Right atrium auricular region (tissue), 2 donors: ENCODE results near the gene CCNT2. TPM values are rescaled to one million over a fixed set of nuclear protein-coding genes. Genes with fewer than 3 reads are reported as not detected.

Experiments used
- DNase-seq: peaks from one replicate; pipeline ENCODE4 v3.0.0-alpha.2; 2019; ENCODE audit warnings: low spot score
- H3K27ac ChIP-seq, 2 donors: fragments of 200-600 bp; sonication (generic); 1 replicate in 1 of 2; 2 replicates in 1 of 2; pipeline ENCODE4 v1.5.1; 2016 to 2019
- H3K27me3 ChIP-seq, 2 donors: fragments of 200-600 bp; sonication (generic); one replicate each; pipeline versions ENCODE4 v1.5.1 to v1.6.0; 2017 to 2019
- H3K36me3 ChIP-seq: fragments of 200-600 bp; sonication (generic); one replicate; pipeline ENCODE4 v1.5.1; 2016
- H3K4me1 ChIP-seq, 2 donors: fragments of 200-600 bp; sonication (generic); one replicate each; pipeline versions ENCODE4 v1.5.1 to v1.6.0; 2017 to 2019
- H3K4me3 ChIP-seq, 2 donors: fragments of 200-600 bp; sonication (generic); 1 replicate in 1 of 2; 2 replicates in 1 of 2; pipeline ENCODE4 v1.5.1; 2017 to 2019; ENCODE audit warnings: mild to moderate bottlenecking in 1 of 2, moderate library complexity in 1 of 2
- H3K9me3 ChIP-seq, 2 donors: fragments of 200-600 bp; sonication (generic); one replicate each; pipeline ENCODE4 v1.5.1; 2019
- total RNA-seq, 2 donors: library from RNA; depleted of rRNA; stranded (reverse); fragments of >200 nt; gene quantifications; one replicate each; pipeline ENCODE4 v1.1.0, GENCODE V29; 2016
- TF ChIP-seq, protein P1 (sequence below), 2 donors: fragments of 200-600 bp; sonication (generic); IDR thresholded peaks; one replicate each; pipeline ENCODE4 v1.5.1; 2019; ENCODE audit warnings: antibody characterized with exemption in 2 of 2

CCNT2 gene
- 10 to 100 TPM; 12.0 to 12.5 TPM for total RNA-seq

DNA sequence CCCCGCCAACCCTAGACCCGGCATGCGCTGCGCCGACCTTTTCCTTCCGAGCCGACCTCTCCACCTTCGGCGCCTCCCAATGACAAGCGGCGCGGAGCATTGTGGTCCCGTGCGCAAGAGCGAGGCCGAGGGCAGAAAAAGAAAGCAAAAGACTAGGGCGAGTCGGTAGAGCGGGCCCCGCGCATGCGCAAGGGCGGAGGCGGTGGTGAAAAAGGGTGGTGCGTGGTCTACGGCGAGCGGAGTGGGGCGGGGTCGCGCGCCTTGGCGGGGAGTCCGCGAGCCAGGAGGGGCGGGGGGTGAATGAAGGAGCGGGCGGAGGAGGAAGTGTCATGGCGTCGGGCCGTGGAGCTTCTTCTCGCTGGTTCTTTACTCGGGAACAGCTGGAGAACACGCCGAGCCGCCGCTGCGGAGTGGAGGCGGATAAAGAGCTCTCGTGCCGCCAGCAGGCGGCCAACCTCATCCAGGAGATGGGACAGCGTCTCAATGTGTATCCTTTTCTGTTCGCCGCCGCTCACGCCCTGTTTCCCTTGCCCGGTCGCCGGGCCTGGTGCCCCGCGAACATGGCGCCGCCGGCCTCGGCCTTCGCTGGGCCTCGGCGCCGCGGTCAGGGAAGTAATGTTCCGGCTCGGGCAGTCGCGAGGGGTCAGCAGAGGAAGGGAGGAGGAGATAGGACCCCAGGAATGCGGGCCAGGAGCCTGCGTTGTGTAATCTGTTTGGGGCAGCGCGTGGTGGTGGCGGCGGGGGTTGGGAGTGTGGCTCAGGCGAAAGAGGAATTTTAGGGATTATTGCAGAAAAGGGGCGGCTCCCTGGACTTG is at the start of gene CCNT2:
CCNT2 (plus strand) TSS at position 297 of the 815 bp plus-strand sequence; CDS start at position 330, 33 bp downstream.
- peaks cover 0 to 46% of the 10 kb centered on the region in 2 donors for H3K4me1 ChIP-seq
- H3K4me3 ChIP-seq: peak within 1 kb of the TSS; percentile 82 to 97
- H3K9me3 ChIP-seq: no peaks in the 10 kb centered on the region
- no peaks in the 10 kb centered on the region for H3K27me3 ChIP-seq
- no peaks in the 10 kb centered on the region for H3K36me3 ChIP-seq
- peak; percentile 99 for DNase-seq
- TF ChIP-seq, protein P1, sequence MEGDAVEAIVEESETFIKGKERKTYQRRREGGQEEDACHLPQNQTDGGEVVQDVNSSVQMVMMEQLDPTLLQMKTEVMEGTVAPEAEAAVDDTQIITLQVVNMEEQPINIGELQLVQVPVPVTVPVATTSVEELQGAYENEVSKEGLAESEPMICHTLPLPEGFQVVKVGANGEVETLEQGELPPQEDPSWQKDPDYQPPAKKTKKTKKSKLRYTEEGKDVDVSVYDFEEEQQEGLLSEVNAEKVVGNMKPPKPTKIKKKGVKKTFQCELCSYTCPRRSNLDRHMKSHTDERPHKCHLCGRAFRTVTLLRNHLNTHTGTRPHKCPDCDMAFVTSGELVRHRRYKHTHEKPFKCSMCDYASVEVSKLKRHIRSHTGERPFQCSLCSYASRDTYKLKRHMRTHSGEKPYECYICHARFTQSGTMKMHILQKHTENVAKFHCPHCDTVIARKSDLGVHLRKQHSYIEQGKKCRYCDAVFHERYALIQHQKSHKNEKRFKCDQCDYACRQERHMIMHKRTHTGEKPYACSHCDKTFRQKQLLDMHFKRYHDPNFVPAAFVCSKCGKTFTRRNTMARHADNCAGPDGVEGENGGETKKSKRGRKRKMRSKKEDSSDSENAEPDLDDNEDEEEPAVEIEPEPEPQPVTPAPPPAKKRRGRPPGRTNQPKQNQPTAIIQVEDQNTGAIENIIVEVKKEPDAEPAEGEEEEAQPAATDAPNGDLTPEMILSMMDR (IDR thresholded peaks at IDR 0.05): no peak
- peak within 1 kb of the TSS; percentile 92 to 97 for H3K27ac ChIP-seq

DNA sequence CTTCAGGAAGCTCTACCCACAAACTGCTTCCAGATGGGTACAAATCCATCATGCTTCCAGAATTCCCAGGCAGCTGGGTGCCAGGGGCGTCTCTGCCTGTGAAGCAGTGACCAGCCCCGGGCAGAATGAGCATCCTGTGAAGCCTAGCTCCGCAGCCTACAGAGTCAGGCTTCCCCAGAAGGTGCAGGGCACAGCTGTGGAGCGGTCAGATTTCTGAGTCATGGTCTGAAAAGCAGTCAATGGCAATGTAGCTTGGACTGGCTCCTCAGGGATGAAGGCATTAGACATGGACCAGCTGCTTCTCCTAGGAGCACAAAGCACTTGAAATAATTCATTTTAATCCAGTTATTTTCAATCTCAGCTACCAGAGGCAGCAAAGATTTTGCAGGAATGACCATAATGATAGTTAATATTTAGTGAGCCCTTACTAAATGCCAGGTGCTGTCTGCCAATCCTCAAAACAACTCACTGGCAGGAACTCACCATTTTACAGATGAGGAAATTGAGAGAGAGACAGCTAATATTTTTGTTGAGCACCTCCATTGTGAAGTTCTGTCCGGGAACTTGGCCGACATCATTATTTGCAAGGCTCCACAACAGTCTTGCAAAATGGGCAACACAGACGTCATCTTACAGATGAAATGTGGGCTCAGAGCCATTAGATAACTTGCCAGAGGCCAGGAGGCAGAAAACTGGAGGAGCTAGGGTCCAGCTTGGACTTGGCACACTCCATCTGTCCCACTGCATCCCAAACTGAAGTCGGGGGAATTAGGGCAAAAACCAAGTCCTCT is 48.5 kb upstream of the CCNT2 start:
- no peaks in the 10 kb centered on the region for H3K36me3 ChIP-seq
- H3K9me3 ChIP-seq: no peaks in the 10 kb centered on the region
- peak overlapping the region in 1 of 2 donors; percentile 53 for H3K27ac ChIP-seq
- peaks cover 0 to 4% of the 10 kb centered on the region in 2 donors for H3K4me1 ChIP-seq
- no peaks in the 10 kb centered on the region for H3K27me3 ChIP-seq
- DNase-seq: no peak
- TF ChIP-seq, protein P1 (IDR thresholded peaks at IDR 0.05): no peak
- H3K4me3 ChIP-seq: no peak overlapping the region

DNA sequence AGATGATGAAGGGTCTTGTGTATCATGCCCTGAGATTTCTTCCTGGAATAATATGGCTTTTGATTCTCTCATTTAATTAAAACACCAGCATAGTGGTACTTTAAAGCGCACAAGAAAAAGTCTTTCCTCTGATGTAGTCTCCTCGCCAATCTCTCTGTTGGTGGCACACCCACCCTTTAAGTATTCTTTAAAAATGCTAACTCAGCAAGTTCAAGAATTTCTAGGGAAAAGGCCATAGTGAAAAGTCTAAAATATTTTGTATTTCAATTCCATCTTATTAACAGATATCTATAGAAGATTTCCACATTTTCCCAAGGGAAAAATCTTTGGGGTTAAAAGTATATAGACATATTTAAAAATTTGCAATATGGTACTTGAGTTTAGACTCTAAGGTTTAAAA is 45.5 kb upstream of the CCNT2 start:
- DNase-seq: no peak
- peaks cover 0 to 4% of the 10 kb centered on the region in 2 donors for H3K4me1 ChIP-seq
- no peak overlapping the region for H3K27ac ChIP-seq
- TF ChIP-seq, protein P1 (IDR thresholded peaks at IDR 0.05): no peak
- no peak overlapping the region for H3K4me3 ChIP-seq
- H3K27me3 ChIP-seq: no peaks in the 10 kb centered on the region
- no peaks in the 10 kb centered on the region for H3K9me3 ChIP-seq
- no peaks in the 10 kb centered on the region for H3K36me3 ChIP-seq

DNA sequence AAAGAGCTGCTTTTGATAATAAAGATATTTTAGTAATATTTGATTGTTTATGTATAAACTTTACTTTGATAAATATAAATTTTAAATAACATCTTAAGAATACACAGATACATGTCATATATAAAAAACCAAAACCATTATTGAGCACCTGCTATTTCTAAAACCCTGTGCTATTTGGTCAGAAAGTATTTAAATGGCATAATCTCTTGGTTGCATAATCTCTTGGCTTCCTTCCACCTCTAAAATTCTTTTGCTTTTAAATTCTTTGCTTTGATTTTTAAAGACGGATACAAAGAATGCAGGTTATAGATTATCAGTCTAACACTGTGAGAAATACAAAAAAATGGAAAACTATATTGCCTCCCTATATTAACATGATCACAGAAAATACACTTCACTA is 43.3 kb upstream of the CCNT2 start:
- TF ChIP-seq, protein P1 (IDR thresholded peaks at IDR 0.05): no peak
- H3K4me3 ChIP-seq: no peak overlapping the region
- H3K27ac ChIP-seq: no peak overlapping the region
- H3K9me3 ChIP-seq: no peaks in the 10 kb centered on the region
- no peaks in the 10 kb centered on the region for H3K27me3 ChIP-seq
- no peak for DNase-seq
- H3K36me3 ChIP-seq: no peaks in the 10 kb centered on the region
- H3K4me1 ChIP-seq: peaks cover 0 to 3% of the 10 kb centered on the region in 2 donors

DNA sequence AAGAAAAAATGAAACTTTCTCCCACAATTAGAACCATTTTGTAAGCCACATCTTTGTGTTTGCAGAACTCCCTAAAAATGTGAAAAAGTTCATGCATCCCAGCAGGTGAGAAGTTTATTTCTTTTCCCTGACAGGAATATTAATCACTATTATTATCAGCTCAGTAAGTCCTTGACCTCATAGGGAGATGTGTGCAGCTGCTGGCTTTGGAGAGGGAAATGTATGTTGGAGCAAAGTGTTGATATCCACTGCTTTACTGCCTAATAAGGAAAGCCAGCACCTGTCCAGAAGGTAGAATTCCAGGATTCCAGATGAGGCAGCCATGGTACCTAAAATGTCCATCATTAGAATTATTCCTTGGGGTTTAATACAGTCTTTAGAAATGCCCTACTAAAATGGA is 35.8 kb upstream of the CCNT2 start:
- H3K36me3 ChIP-seq: no peaks in the 10 kb centered on the region
- TF ChIP-seq, protein P1 (IDR thresholded peaks at IDR 0.05): no peak
- H3K4me3 ChIP-seq: no peak overlapping the region
- H3K27ac ChIP-seq: no peak overlapping the region
- H3K9me3 ChIP-seq: no peaks in the 10 kb centered on the region
- H3K4me1 ChIP-seq: no peaks in the 10 kb centered on the region
- DNase-seq: no peak
- H3K27me3 ChIP-seq: no peaks in the 10 kb centered on the region
